CD8-positive, alpha-beta memory T cell (primary cell): Measurements from ENCODE around the gene CERS3. TPM values are rescaled to one million over a fixed set of nuclear protein-coding genes. Genes with fewer than 3 reads are reported as not detected.
"Not testable (repeated sequence)": the region's sequence is repeated elsewhere in the genome, so short reads cannot be mapped to it uniquely, and the experiment has no call there.

Source experiments
- CTCF ChIA-PET: fragments of 350-600 bp; sonication (Branson Sonifier 250); formaldehyde crosslinking; loops from one replicate; lab custom pipeline; 2021; ENCODE audit warnings: antibody characterized with exemption; lab: Charles Lee
- POLR2A ChIA-PET: fragments of 350-600 bp; sonication (Branson Sonifier 250); formaldehyde crosslinking; loops from one replicate; lab custom pipeline; 2021; ENCODE audit warnings: antibody characterized with exemption; lab: Charles Lee
- DNase-seq, 5 donors: peaks; one replicate each; pipeline versions ENCODE4 v3.0.0 to v3.0.0-alpha.2; 2020 to 2022; ENCODE audit warnings: mixed read lengths in 1 of 5
- H3K27ac ChIP-seq: one replicate; pipeline ENCODE4 v1.7.0; 2013; ENCODE audit warnings: low read depth, mild to moderate bottlenecking, low read length, moderate library complexity
- H3K27me3 ChIP-seq: 2 replicates; pipeline ENCODE4 v1.7.0; 2013; ENCODE audit warnings: low read length, mild to moderate bottlenecking; ENCODE audit not compliant: insufficient read depth, poor library complexity, severe bottlenecking
- H3K36me3 ChIP-seq: 2 replicates; pipeline ENCODE4 v1.7.0; 2013; ENCODE audit warnings: mild to moderate bottlenecking, low read length, moderate library complexity; ENCODE audit not compliant: insufficient read depth
- H3K4me1 ChIP-seq: 2 replicates; pipeline ENCODE4 v1.7.0; 2013; ENCODE audit warnings: mild to moderate bottlenecking, low read length, moderate library complexity; ENCODE audit not compliant: insufficient read depth
- H3K4me3 ChIP-seq: 2 replicates; pipeline ENCODE4 v1.7.0; 2013; ENCODE audit warnings: mild to moderate bottlenecking, low read length
- H3K9me3 ChIP-seq: 2 replicates; pipeline ENCODE4 v1.7.0; 2013; ENCODE audit warnings: mild to moderate bottlenecking, low read length
- H3K27ac Mint-ChIP-seq, 8 donors: one replicate each; pipeline ENCODE4 v1.8.0; 2020 to 2021; ENCODE audit warnings: mixed read lengths in 8 of 8, mild to moderate bottlenecking in 6 of 8, inconsistent platforms in 3 of 8, moderate library complexity in 3 of 8
- H3K27me3 Mint-ChIP-seq, 2 donors: one replicate each; pipeline ENCODE4 v1.8.0; 2020 to 2021; ENCODE audit warnings: mixed read lengths in 2 of 2, mild to moderate bottlenecking in 1 of 2, moderate library complexity in 1 of 2
- H3K36me3 Mint-ChIP-seq, 3 donors: one replicate each; pipeline ENCODE4 v1.8.0; 2020 to 2021; ENCODE audit warnings: mixed read lengths in 3 of 3, inconsistent platforms in 1 of 3, mild to moderate bottlenecking in 1 of 3
- H3K4me1 Mint-ChIP-seq, 3 donors: one replicate each; pipeline ENCODE4 v1.8.0; 2020 to 2021; ENCODE audit warnings: mixed read lengths in 3 of 3, inconsistent platforms in 1 of 3, mild to moderate bottlenecking in 1 of 3
- H3K4me3 Mint-ChIP-seq, 7 donors: one replicate each; pipeline ENCODE4 v1.8.0; 2020 to 2021; ENCODE audit warnings: mixed read lengths in 7 of 7, mild to moderate bottlenecking in 6 of 7, moderate library complexity in 4 of 7, inconsistent platforms in 2 of 7
- H3K9me3 Mint-ChIP-seq, 5 donors: one replicate each; pipeline ENCODE4 v1.8.0; 2020 to 2022; ENCODE audit warnings: mixed read lengths in 5 of 5, mild to moderate bottlenecking in 3 of 5, moderate library complexity in 2 of 5, inconsistent platforms in 1 of 5
- polyA plus RNA-seq: library from polyadenylated mRNA; unstranded; fragments of 300-500 nt; fragmentation: Illumina TruSeq; gene quantifications from one replicate; pipeline ENCODE4 v1.2.3, GENCODE V29; 2021
- total RNA-seq, 2 experiments: library from RNA; stranded (reverse); gene quantifications; one replicate each; pipeline ENCODE4 v1.2.3, GENCODE V29; 2021

Gene CERS3
- total and polyA plus RNA-seq, 3 experiments from 2014 or later = 0.16 to 0.24 TPM; not detected in 1

DNA sequence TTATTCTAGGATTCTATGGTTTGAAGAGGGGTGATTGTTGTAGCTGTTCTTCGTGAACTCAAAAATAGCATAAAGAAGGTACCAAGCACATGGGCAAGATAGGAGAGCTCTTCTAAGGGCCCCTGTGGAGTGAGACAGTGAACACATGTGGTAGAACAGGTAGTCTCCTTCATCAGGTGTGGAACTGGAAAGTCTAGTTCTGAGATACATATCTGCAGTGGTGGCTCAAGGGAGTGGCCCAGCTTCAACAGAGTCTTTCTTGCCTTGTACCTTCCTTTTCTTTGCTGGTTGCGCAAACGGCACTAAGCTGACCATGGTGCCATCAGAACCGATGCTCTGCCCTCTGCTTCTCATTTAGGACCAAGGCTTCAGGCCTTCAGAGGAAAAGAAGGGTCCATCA lies 65.2 kb downstream of the CERS3 start:
- Mint-ChIP-seq H3K4me3 (no peak overlapping the region), H3K27ac (peak overlapping the region in 1 of 8 donors; percentile 5), H3K9me3 (no peaks in the 10 kb centered on the region), H3K36me3 (peaks cover 0 to 2% (median 0%) of the 10 kb centered on the region in 3 donors), H3K4me1 (peaks cover 0 to 12% (median 10%) of the 10 kb centered on the region in 3 donors), H3K27me3 (no peaks in the 10 kb centered on the region)
- Histone ChIP-seq H3K36me3 (no peaks in the 10 kb centered on the region), H3K9me3 (no peaks in the 10 kb centered on the region), H3K4me1 (peaks cover 12% of the 10 kb centered on the region), H3K4me3 (no peak overlapping the region), H3K27ac (no peak overlapping the region), H3K27me3 (no peaks in the 10 kb centered on the region)
- no peak for DNase-seq
- CTCF ChIA-PET = no interaction called here
- POLR2A ChIA-PET = no interaction called here

DNA sequence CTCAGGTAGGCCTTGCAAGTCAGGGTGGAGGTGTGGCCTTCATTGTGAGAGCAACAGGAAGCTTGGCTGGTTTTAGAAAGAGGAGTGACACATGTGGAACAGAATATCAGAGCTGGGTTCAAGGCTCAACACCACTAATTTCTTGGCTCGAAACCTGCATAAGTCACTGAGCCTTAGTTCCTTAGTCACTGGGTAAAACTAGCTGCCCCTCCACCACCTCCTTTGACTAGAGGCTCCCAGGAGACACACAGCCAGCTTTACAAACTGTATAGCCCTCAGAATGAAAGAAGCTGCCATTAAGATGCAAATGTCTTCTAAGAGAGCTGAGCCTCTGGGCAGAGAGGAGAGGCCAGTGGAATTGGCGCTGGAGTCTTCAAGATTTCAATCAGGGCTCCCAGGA lies 67.7 kb downstream of the CERS3 start:
- Mint-ChIP-seq H3K36me3 (peaks cover 0 to 2% (median 0%) of the 10 kb centered on the region in 3 donors), H3K4me3 (no peak overlapping the region), H3K9me3 (no peaks in the 10 kb centered on the region), H3K27me3 (no peaks in the 10 kb centered on the region), H3K4me1 (peaks cover 0 to 12% (median 10%) of the 10 kb centered on the region in 3 donors), H3K27ac (no peak overlapping the region)
- no peak overlapping the region for H3K27ac ChIP-seq
- no peak for DNase-seq
- H3K4me1 ChIP-seq = peaks cover 12% of the 10 kb centered on the region
- POLR2A ChIA-PET = no interaction called here
- no peaks in the 10 kb centered on the region for H3K36me3 ChIP-seq
- CTCF ChIA-PET = no interaction called here
- no peaks in the 10 kb centered on the region for H3K27me3 ChIP-seq
- H3K9me3 ChIP-seq = no peaks in the 10 kb centered on the region
- no peak overlapping the region for H3K4me3 ChIP-seq

DNA sequence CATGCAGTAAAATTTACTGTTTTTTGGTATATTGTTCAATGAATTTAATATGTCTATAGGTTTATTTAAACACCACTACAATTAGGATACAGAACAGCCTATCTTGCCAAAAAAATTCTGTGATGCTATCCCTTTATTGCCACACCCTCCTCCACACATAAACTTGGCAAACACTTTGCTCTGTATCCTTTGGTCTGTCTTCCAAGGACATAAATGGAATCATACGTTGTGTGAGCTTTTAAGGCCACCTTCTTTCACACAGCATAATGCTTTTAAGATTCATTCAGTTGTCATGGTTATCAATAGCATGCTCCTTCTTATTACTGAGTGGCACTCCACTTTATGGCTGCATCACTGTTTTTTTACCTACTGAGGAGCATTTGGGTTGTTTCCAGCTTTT lies 71.5 kb downstream of the CERS3 start:
- Histone ChIP-seq H3K9me3 (no peaks in the 10 kb centered on the region), H3K36me3 (no peaks in the 10 kb centered on the region), H3K4me3 (no peak overlapping the region), H3K4me1 (no peaks in the 10 kb centered on the region), H3K27me3 (no peaks in the 10 kb centered on the region), H3K27ac (no peak overlapping the region)
- no peak for DNase-seq
- H3K4me1 Mint-ChIP-seq = no peaks in the 10 kb centered on the region
- no peaks in the 10 kb centered on the region for H3K27me3 Mint-ChIP-seq
- H3K27ac Mint-ChIP-seq = no peak overlapping the region
- H3K36me3 Mint-ChIP-seq = peaks cover 0 to 2% (median 0%) of the 10 kb centered on the region in 3 donors
- CTCF ChIA-PET = no interaction called here
- no peaks in the 10 kb centered on the region for H3K9me3 Mint-ChIP-seq
- no peak overlapping the region for H3K4me3 Mint-ChIP-seq
- POLR2A ChIA-PET = no interaction called here

DNA sequence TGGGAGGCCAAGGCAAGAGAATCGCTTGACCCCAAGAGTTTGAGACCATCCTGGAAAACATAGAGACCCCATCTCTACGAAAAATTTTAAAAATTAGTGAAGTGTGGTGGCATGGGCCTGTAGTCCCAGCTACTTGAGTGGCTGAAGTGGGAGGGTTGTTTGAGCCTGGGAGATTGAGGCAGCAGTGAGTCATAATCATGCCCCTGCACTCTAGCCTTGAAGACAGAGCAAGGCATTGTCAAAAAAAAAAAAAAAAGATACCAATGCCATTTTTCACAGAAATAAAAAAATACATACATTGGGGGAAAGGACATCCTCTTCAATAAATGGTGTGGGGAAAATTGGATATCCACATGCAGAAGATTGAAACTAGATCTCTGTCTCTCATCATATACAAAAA lies 74.6 kb downstream of the CERS3 start:
- no peak overlapping the region for H3K4me3 ChIP-seq
- DNase-seq = no peak
- peaks cover 6 to 19% (median 13%) of the 10 kb centered on the region in 5 donors for H3K9me3 Mint-ChIP-seq
- peaks cover 0 to 8% of the 10 kb centered on the region in 2 donors for H3K27me3 Mint-ChIP-seq
- H3K9me3 ChIP-seq = no peaks in the 10 kb centered on the region
- H3K27me3 ChIP-seq = no peaks in the 10 kb centered on the region
- no peak overlapping the region for H3K4me3 Mint-ChIP-seq
- POLR2A ChIA-PET = no interaction called here
- no peaks in the 10 kb centered on the region for H3K36me3 ChIP-seq
- CTCF ChIA-PET = no interaction called here
- H3K27ac ChIP-seq = no peak overlapping the region
- H3K27ac Mint-ChIP-seq = no peak overlapping the region
- H3K4me1 Mint-ChIP-seq = no peaks in the 10 kb centered on the region
- no peaks in the 10 kb centered on the region for H3K4me1 ChIP-seq
- peaks cover 0 to 17% (median 3%) of the 10 kb centered on the region in 3 donors for H3K36me3 Mint-ChIP-seq

DNA sequence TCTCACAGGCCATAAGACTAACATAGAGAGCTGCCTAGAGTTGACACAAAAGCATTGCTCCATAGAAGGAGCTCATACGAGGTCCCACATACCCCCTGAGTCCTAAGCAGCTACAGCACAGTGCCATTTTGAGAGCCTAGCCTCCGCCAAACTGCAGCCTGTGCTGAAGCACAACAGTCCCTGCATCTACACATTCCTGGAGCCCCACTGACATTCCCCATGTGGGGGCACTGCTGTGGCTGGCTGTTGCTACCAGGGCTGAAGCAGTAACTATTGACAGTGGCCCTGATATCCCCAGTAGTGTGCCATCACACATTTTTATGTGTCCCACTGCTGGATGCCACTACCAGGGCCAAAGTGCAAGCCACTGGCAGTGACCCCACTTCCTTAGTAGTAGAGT lies 80.3 kb downstream of the CERS3 start:
- no peak overlapping the region for H3K4me3 ChIP-seq
- Mint-ChIP-seq H3K27me3 (peaks cover 13 to 20% of the 10 kb centered on the region in 2 donors), H3K4me3 (no peak overlapping the region), H3K36me3 (peaks cover 0 to 20% (median 3%) of the 10 kb centered on the region in 3 donors), H3K9me3 (peaks cover 6 to 27% (median 14%) of the 10 kb centered on the region in 5 donors), H3K4me1 (no peaks in the 10 kb centered on the region), H3K27ac (no peak overlapping the region)
- no peaks in the 10 kb centered on the region for H3K9me3 ChIP-seq
- no peaks in the 10 kb centered on the region for H3K36me3 ChIP-seq
- no peaks in the 10 kb centered on the region for H3K4me1 ChIP-seq
- no peak overlapping the region for H3K27ac ChIP-seq
- DNase-seq = no peak
- H3K27me3 ChIP-seq = no peaks in the 10 kb centered on the region
- ChIA-PET CTCF (no interaction called here), POLR2A (no interaction called here)

DNA sequence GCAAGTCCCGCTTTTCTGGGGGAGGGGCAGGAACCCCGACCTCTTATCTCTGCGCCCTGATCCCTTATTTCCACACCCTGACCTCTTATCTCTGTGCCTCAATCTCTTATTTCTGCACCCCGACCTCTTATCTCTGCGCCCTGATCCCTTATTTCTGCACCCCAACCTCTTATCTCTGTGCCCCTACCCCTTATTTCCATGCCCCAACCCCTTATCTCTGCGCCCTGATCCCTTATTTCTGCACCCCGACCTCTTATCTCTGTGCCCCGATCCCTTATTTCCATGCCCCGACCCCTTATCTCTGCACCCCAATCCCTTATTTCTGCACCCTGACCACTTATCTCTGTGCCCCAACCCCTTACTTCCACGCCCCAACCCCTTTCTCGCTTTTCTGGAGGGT lies 87.7 kb downstream of the CERS3 start:
- H3K27ac Mint-ChIP-seq, H3K27ac ChIP-seq, H3K27me3 ChIP-seq, H3K4me1 ChIP-seq, H3K36me3 ChIP-seq, POLR2A ChIA-PET, H3K4me1 Mint-ChIP-seq, H3K4me3 Mint-ChIP-seq, H3K9me3 Mint-ChIP-seq, H3K9me3 ChIP-seq, DNase-seq, H3K36me3 Mint-ChIP-seq, CTCF ChIA-PET, H3K4me3 ChIP-seq: not testable (repeated sequence)
- H3K27me3 Mint-ChIP-seq = peaks cover 9 to 13% of the 10 kb centered on the region in 2 donors

DNA sequence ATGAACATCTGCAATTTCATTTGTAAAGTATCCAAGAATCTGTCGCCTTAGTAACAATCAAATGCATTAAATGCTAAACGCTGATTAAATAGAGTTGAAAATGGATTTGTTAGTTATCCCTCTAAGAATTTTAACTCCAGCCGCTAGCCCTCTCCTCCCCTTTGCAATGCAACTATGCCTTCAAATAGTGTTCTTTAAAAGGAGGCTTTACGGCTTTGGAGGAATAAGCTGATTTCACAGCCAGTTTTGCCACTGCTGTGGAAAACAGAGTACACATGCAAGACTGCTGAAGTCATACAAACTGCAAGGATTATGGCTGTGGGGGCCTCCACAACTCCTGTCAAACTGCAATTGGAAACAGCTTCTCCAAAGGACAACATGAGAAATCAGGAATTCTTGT lies 89.2 kb downstream of the CERS3 start:
- H3K36me3 Mint-ChIP-seq = no peaks in the 10 kb centered on the region
- H3K4me1 Mint-ChIP-seq = no peaks in the 10 kb centered on the region
- Histone ChIP-seq H3K27ac (no peak overlapping the region), H3K9me3 (no peaks in the 10 kb centered on the region), H3K4me3 (no peak overlapping the region), H3K36me3 (no peaks in the 10 kb centered on the region), H3K4me1 (no peaks in the 10 kb centered on the region), H3K27me3 (no peaks in the 10 kb centered on the region)
- H3K4me3 Mint-ChIP-seq = no peak overlapping the region
- CTCF ChIA-PET = no interaction called here
- no peak for DNase-seq
- POLR2A ChIA-PET = no interaction called here
- H3K27me3 Mint-ChIP-seq = peaks cover 9 to 13% of the 10 kb centered on the region in 2 donors
- no peaks in the 10 kb centered on the region for H3K9me3 Mint-ChIP-seq
- H3K27ac Mint-ChIP-seq = no peak overlapping the region

DNA sequence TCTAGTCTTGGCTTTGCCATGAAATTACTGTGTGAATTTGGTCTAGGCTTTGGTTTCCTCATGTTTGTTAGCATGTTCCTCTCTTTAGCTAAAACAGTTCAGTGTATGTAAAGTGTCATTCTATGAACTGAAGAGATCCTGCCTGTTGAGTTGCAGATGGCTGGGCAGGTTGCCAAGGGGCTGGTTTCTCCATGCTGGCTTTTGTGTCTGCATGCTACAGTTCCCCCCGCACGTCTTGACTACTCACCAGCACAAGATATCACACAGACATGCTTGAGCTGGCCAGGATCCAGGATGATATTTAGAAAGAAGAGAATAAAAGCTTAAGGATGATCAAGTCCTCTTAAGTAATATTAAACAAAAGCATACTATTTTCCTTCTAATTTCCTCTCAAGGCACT lies 90.2 kb downstream of the CERS3 start:
- no peak overlapping the region for H3K27ac ChIP-seq
- H3K4me3 Mint-ChIP-seq = no peak overlapping the region
- DNase-seq = peak in 1 of 5 donors; percentile 23
- no peaks in the 10 kb centered on the region for H3K4me1 ChIP-seq
- ChIA-PET CTCF (no interaction called here), POLR2A (no interaction called here)
- no peaks in the 10 kb centered on the region for H3K9me3 ChIP-seq
- no peaks in the 10 kb centered on the region for H3K36me3 Mint-ChIP-seq
- no peak overlapping the region for H3K4me3 ChIP-seq
- no peaks in the 10 kb centered on the region for H3K4me1 Mint-ChIP-seq
- peaks cover 6 to 8% of the 10 kb centered on the region in 2 donors for H3K27me3 Mint-ChIP-seq
- no peaks in the 10 kb centered on the region for H3K36me3 ChIP-seq
- H3K27ac Mint-ChIP-seq = no peak overlapping the region
- no peaks in the 10 kb centered on the region for H3K27me3 ChIP-seq
- H3K9me3 Mint-ChIP-seq = no peaks in the 10 kb centered on the region

DNA sequence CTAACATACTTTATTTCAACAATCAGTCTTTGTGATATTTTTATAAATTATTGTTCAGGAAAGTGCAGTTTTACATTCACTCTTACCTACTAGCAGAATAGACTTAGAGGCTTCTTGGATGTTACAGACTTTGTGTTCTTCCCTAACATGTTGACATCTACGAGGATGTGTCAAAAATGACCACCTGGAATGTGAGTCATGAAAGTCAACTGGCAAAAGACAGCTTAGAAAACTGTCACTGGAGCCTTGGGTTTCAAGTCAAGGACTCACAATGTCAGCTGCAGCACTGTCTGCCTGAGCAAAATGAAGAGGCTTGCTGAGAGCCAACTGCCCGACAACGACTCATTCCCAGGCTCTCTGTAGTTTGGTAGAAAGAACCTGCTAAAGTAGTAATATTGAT lies 91.5 kb downstream of the CERS3 start:
- H3K27ac ChIP-seq = no peak overlapping the region
- no peaks in the 10 kb centered on the region for H3K9me3 ChIP-seq
- H3K27me3 ChIP-seq = no peaks in the 10 kb centered on the region
- Mint-ChIP-seq H3K4me3 (no peak overlapping the region), H3K4me1 (no peaks in the 10 kb centered on the region), H3K27ac (no peak overlapping the region), H3K9me3 (no peaks in the 10 kb centered on the region), H3K36me3 (no peaks in the 10 kb centered on the region), H3K27me3 (peaks cover 4 to 5% of the 10 kb centered on the region in 2 donors)
- ChIA-PET POLR2A (no interaction called here), CTCF (no interaction called here)
- H3K4me3 ChIP-seq = no peak overlapping the region
- no peaks in the 10 kb centered on the region for H3K4me1 ChIP-seq
- DNase-seq = no peak
- no peaks in the 10 kb centered on the region for H3K36me3 ChIP-seq
